Karpas-422 (cell line): Measurements from ENCODE around the gene BIK. TPM values are rescaled to one million over a fixed set of nuclear protein-coding genes. Genes with fewer than 3 reads are reported as not detected.
"Not testable (repeated sequence)": the region's sequence is repeated elsewhere in the genome, so short reads cannot be mapped to it uniquely, and the experiment has no call there.

Source experiments
- DNase-seq: peaks from one replicate; pipeline ENCODE4 v3.0.0-alpha.2; 2015
- H2AFZ ChIP-seq: fragments of 200-600 bp; sonication (generic); 2 replicates; pipeline ENCODE4 v1.6.1; 2014; ENCODE audit warnings: antibody characterized with exemption, low read length, mixed read lengths
- H3K27ac ChIP-seq: fragments of 200-600 bp; sonication (generic); 2 replicates; pipeline ENCODE4 v1.5.1; 2014; ENCODE audit warnings: mild to moderate bottlenecking, low read length, moderate library complexity
- H3K27me3 ChIP-seq: fragments of 200-600 bp; sonication (generic); 2 replicates; pipeline ENCODE4 v1.6.1; 2014; ENCODE audit warnings: low read length, mixed read lengths
- H3K36me3 ChIP-seq: fragments of 200-600 bp; sonication (generic); 2 replicates; pipeline ENCODE4 v1.6.1; 2014; ENCODE audit warnings: low read length, mixed read lengths; ENCODE audit not compliant: insufficient read depth
- H3K4me1 ChIP-seq: fragments of 200-600 bp; sonication (generic); 2 replicates; pipeline ENCODE4 v1.6.1; 2014; ENCODE audit warnings: mild to moderate bottlenecking, low read length, mixed read lengths
- H3K4me2 ChIP-seq: fragments of 200-600 bp; sonication (generic); 2 replicates; pipeline ENCODE4 v1.6.1; 2014; ENCODE audit warnings: low read length, low read depth, mild to moderate bottlenecking; ENCODE audit not compliant: poor library complexity, severe bottlenecking
- H3K4me3 ChIP-seq: fragments of 200-600 bp; sonication (generic); 2 replicates; pipeline ENCODE4 v1.5.1; 2014; ENCODE audit warnings: mild to moderate bottlenecking, antibody characterized with exemption, low read length, mixed read lengths
- H3K79me2 ChIP-seq: fragments of 200-600 bp; sonication (generic); 2 replicates; pipeline ENCODE4 v1.6.1; 2014; ENCODE audit warnings: mild to moderate bottlenecking, low read length, mixed read lengths
- H3K9ac ChIP-seq: fragments of 200-600 bp; sonication (generic); 2 replicates; pipeline ENCODE4 v1.6.0; 2014; ENCODE audit warnings: low read length
- H3K9me2 ChIP-seq: fragments of 200-600 bp; sonication (generic), shearing (Covaris generic); replicated peaks from 2 replicates; pipeline ENCODE4 v1.6.0; 2014; ENCODE audit warnings: mild to moderate bottlenecking, low read length, moderate library complexity; ENCODE audit not compliant: insufficient read depth
- H3K9me3 ChIP-seq: fragments of 300-700, 200-600 bp; sonication (generic); 2 replicates; pipeline ENCODE4 v1.6.1; 2014; ENCODE audit warnings: low read length, mixed read lengths
- H4K20me1 ChIP-seq: fragments of 200-600 bp; sonication (generic); 2 replicates; pipeline ENCODE4 v1.6.1; 2014; ENCODE audit warnings: mild to moderate bottlenecking, antibody characterized with exemption, low read length, low read depth; ENCODE audit not compliant: insufficient read depth
- total RNA-seq: library from RNA; depleted of rRNA; stranded (reverse); fragments of >200 nt; shearing (Covaris generic); gene quantifications from 2 replicates; pipeline ENCODE4 v1.2.3, GENCODE V29; 2014; ENCODE audit warnings: low replicate concordance

Gene BIK
- total RNA-seq, 1 experiment from 2014 or later = 0.71 TPM

DNA sequence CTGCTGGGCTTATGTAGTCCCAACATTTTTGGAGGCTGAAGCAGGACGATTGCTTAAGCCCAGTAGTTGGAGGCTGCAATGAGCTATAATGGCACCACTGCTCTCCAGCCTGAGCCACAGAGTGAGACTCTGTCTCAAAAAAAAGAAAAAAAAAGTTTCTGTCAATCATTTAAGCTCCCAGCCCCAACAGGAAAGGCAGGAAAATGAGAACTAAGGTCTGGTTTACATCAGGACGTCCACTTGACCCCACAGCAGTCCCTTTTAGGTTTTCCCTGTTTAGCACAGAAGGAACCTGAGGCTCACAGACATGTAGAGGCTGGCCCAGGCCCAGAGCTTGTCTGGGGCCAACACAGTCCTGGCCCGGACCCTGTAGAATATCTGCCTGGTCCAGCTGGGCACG, 12.2 kb upstream of the BIK start:
- H3K4me2 ChIP-seq = no peak overlapping the region
- H3K4me3 ChIP-seq = no peak overlapping the region
- no peak for DNase-seq
- H3K9ac ChIP-seq = no peak overlapping the region
- peaks cover 10% of the 10 kb centered on the region for H3K4me1 ChIP-seq
- no peak overlapping the region for H2AFZ ChIP-seq
- H4K20me1 ChIP-seq = no peaks in the 10 kb centered on the region
- H3K9me3 ChIP-seq = no peaks in the 10 kb centered on the region; the same call in 1 of the 2 replicates
- H3K9me2 ChIP-seq = no peaks in the 10 kb centered on the region
- no peaks in the 10 kb centered on the region for H3K79me2 ChIP-seq
- H3K27me3 ChIP-seq = no peaks in the 10 kb centered on the region
- H3K27ac ChIP-seq = no peak overlapping the region
- H3K36me3 ChIP-seq = no peaks in the 10 kb centered on the region

DNA sequence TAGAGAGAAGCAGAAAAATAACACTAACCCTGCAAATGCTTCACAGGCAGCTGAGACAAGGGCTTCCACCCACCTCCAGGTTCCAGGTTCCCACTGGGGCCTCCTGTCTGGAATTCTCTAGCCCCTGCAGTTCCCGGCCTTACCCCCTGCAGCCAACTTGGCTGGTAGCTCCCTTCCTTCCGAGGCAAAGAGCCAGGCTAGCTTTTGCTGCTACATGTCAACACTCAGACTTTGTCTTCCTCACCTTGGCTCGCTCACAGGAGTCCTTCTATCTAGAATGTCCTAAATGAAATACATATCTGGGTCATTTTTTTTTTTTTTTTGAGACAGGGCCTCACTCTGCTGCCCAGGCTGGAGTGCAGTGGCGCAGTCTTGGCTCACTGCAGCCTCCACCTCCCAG, 11.5 kb upstream of the BIK start:
- Histone ChIP-seq H3K4me3 (no peak overlapping the region), H3K9me3 (no peaks in the 10 kb centered on the region; the same call in 1 of the 2 replicates), H3K36me3 (no peaks in the 10 kb centered on the region), H3K4me2 (no peak overlapping the region), H3K27ac (no peak overlapping the region), H2AFZ (no peak overlapping the region), H3K9me2 (no peaks in the 10 kb centered on the region), H3K4me1 (peaks cover 6% of the 10 kb centered on the region), H3K79me2 (no peaks in the 10 kb centered on the region), H3K27me3 (no peaks in the 10 kb centered on the region), H3K9ac (no peak overlapping the region), H4K20me1 (no peaks in the 10 kb centered on the region)
- no peak for DNase-seq

DNA sequence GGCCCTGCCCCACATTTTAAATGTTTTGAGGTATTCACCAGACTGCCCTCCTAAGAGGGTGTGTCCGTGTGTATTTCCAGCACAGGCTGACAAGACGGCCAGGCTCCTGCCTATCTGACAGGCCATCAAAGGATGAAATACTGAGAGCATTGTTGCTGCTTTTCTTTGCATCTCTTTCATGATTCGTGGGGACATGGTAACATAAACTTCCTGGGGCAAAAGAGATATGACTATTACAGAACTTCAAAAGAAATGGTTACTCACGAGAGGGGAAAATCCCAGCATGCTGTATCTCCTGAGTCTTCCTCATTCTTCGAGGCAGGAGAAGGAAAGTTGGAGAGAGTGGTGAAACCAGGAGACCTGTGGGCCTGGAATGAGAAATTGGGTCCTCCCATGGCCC, 10.3 kb upstream of the BIK start:
- no peak overlapping the region for H3K4me2 ChIP-seq
- DNase-seq = no peak
- H3K9me3 ChIP-seq = no peaks in the 10 kb centered on the region; the same call in 1 of the 2 replicates
- H3K9ac ChIP-seq = no peak overlapping the region
- H3K27ac ChIP-seq = no peak overlapping the region
- no peaks in the 10 kb centered on the region for H3K9me2 ChIP-seq
- H3K4me1 ChIP-seq = no peaks in the 10 kb centered on the region
- H3K79me2 ChIP-seq = no peaks in the 10 kb centered on the region
- no peak overlapping the region for H2AFZ ChIP-seq
- H3K27me3 ChIP-seq = no peaks in the 10 kb centered on the region
- H3K4me3 ChIP-seq = no peak overlapping the region
- H4K20me1 ChIP-seq = no peaks in the 10 kb centered on the region
- no peaks in the 10 kb centered on the region for H3K36me3 ChIP-seq

DNA sequence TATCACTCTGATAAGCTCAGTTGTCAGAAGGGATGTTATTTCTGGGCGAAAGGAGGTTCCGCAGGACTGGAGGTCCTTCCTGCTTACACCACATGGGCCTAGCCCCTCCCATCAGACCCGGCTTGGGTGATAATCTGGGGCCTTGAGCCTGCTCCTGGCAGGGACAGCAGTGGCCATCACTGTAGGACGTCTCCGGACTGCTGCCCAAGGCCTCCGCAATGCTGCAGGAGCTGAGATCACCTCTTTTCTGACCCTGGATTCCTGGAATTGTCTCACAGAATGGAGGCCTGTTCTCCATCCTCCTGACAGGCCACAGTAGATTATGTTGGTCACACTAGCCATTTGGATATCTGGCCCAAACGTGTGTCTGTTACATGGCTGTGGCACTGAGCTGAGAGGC, 9.2 kb upstream of the BIK start:
- Histone ChIP-seq H3K4me1 (no peaks in the 10 kb centered on the region), H2AFZ (no peak overlapping the region), H3K4me3 (no peak overlapping the region), H3K79me2 (no peaks in the 10 kb centered on the region), H3K36me3 (no peaks in the 10 kb centered on the region), H3K27ac (no peak overlapping the region), H3K27me3 (no peaks in the 10 kb centered on the region), H3K9ac (no peak overlapping the region), H3K9me3 (no peaks in the 10 kb centered on the region), H4K20me1 (no peaks in the 10 kb centered on the region), H3K9me2 (no peaks in the 10 kb centered on the region), H3K4me2 (no peak overlapping the region)
- DNase-seq = no peak

DNA sequence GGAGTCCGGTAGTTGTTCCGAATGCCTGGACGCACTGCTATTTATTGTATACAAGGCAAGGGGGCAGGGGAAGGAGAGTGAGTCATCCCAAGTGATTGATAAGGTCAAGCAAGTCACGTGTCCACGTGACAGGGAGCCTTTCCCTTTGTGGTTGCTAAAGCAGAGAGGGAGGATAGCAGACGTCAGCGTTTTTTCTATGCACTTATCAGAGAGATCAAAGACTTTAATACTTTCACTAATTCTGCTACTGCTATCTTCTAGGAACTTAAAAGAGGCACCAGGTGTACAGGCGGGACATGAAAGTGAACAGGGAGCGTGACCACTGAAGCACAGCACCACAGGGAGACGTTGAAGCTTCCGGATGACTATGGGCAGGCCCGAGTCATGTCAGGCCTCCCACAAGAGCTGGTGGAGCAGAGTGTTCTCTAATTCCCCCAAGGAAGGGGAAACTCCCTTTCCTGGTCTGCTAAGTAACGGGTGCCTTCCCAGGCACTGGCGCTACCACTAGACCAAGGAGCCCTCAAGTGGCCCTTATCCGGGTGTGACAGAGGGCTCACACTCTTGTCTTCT, 6.4 kb upstream of the BIK start:
- H3K27me3 ChIP-seq, H3K79me2 ChIP-seq, DNase-seq, H3K4me1 ChIP-seq, H4K20me1 ChIP-seq, H3K9ac ChIP-seq, H3K9me2 ChIP-seq, H2AFZ ChIP-seq, H3K36me3 ChIP-seq, H3K9me3 ChIP-seq, H3K4me2 ChIP-seq, H3K4me3 ChIP-seq, H3K27ac ChIP-seq: not testable (repeated sequence)

DNA sequence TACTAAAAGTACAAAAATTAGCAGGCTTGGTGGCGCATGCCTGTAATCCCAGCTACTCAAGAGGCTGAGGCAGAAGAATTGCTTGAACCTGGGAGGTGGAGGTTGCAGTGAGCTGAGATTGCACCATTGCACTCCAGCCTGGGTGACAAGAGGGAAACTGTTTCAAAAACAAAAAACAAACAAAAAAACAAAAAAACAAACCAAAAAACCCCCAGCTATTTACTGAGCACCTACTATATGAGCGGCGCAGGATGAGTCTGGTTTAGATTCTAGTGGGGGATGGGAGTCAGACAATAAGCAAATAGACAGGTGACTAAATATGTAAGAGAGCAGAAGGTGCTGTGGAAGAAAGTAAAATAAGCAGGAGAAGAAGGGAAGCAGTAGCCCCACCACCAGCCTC, 5.6 kb upstream of the BIK start:
- DNase-seq, H3K4me2 ChIP-seq: not testable (repeated sequence)

DNA sequence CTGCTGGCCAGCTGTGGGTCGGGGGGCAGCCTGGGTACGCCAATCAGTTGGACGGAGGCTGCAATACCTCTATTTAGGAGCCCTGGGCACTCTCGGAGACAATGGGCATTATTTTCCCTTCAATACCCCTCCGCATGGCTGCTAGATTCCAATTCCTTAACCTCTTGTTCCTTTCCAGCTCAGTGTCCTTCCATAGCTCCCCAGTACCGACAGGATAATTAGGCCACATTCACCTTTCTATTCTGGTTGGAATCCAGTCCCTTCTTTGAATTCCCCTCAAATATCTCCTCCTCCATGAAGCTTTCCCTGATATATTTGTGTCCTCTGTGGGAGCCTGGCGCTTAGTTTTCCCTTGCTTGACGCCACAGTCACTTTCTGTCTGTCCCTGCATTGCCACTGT, 4.2 kb upstream of the BIK start:
- H3K27ac ChIP-seq = no peak overlapping the region
- no peak for DNase-seq
- H3K79me2 ChIP-seq = no peaks in the 10 kb centered on the region
- H3K4me3 ChIP-seq = no peak overlapping the region
- H3K9me2 ChIP-seq = no peaks in the 10 kb centered on the region
- no peaks in the 10 kb centered on the region for H3K36me3 ChIP-seq
- H2AFZ ChIP-seq = no peak overlapping the region
- H3K4me1 ChIP-seq = peaks cover 10% of the 10 kb centered on the region
- H3K4me2 ChIP-seq = no peak overlapping the region
- no peaks in the 10 kb centered on the region for H4K20me1 ChIP-seq
- no peak overlapping the region for H3K9ac ChIP-seq
- no peaks in the 10 kb centered on the region for H3K27me3 ChIP-seq
- H3K9me3 ChIP-seq = no peaks in the 10 kb centered on the region

More for the DNA sequence above, 5.6 kb upstream of the BIK start:
- not testable (repeated sequence) for H2AFZ ChIP-seq, H3K27ac ChIP-seq, H3K9me2 ChIP-seq, H3K9me3 ChIP-seq, H4K20me1 ChIP-seq, H3K79me2 ChIP-seq, H3K9ac ChIP-seq, H3K4me3 ChIP-seq, H3K36me3 ChIP-seq, H3K27me3 ChIP-seq, H3K4me1 ChIP-seq

DNA sequence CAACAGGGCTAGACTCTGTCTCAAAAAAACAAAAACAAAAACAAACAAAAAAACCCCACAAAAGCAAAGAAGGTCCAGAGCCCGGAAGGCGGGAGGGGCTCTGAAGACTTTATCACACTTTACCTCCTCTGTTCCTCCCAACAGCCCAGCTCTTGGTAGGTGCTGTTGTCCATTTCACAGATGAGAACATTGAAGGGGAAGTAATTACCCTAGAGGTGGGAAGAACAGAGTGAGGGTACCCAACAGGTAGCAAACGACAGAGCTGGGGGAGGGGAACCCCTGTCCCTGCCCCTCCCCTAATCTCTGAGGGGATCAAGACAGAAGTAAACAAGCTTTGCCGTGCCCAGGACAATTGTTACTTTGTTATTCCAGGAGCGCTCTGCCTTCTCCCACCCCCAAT, 1.0 kb upstream of the BIK start:
- H3K4me1 ChIP-seq = peaks cover 16% of the 10 kb centered on the region
- H3K36me3 ChIP-seq = no peaks in the 10 kb centered on the region
- no peaks in the 10 kb centered on the region for H3K9me3 ChIP-seq
- H3K27ac ChIP-seq = no peak overlapping the region
- no peak overlapping the region for H3K4me3 ChIP-seq
- H3K4me2 ChIP-seq = no peak overlapping the region
- H3K79me2 ChIP-seq = no peaks in the 10 kb centered on the region
- no peaks in the 10 kb centered on the region for H3K27me3 ChIP-seq
- no peak overlapping the region for H3K9ac ChIP-seq
- H3K9me2 ChIP-seq = no peaks in the 10 kb centered on the region
- H2AFZ ChIP-seq = no peak overlapping the region
- H4K20me1 ChIP-seq = no peaks in the 10 kb centered on the region
- no peak for DNase-seq
